ENCODE measurements around the gene ERBB2.

- TF ChIP-seq EZH2 (IDR thresholded peaks at IDR 0.05; ENCODE audit: low read depth, low read length, severe bottlenecking) (no peak), EGR1 (IDR thresholded peaks at IDR 0.05; ENCODE audit: borderline replicate concordance, low read depth, low read length) (no peak), YY1 (IDR thresholded peaks at IDR 0.05; ENCODE audit: low read depth, low read length) (no peak), CTCF (IDR thresholded peaks at IDR 0.05; ENCODE audit: control extremely low read depth in 1 of 3, insufficient read depth in 1 of 3, low read depth in 1 of 3, low read length in 3 of 3) (no peak), EP300 (IDR thresholded peaks at IDR 0.05; ENCODE audit: borderline replicate concordance in 1 of 2, low read depth in 2 of 2, low read length in 2 of 2) (no peak)
Measured at GRCh38 chr17:39772987-39773934, 73.4 kb downstream of the ERBB2 start.
